Heart left ventricle (tissue), 13 donors: Measurements from ENCODE around the gene ARL15.

ENCODE experiments used
- POLR2A ChIP-seq, 2 donors: fragments of 450-650 bp; IDR thresholded peaks; one replicate each; pipeline ENCODE4 v1.6.1; 2017; ENCODE audit warnings: antibody characterized with exemption in 2 of 2, mild to moderate bottlenecking in 2 of 2, moderate library complexity in 2 of 2
- TF ChIP-seq, protein P1 (sequence below), 12 donors: fragments of 200-600 bp; sonication (generic) in 4 of 12; IDR thresholded peaks; one replicate each; pipeline versions ENCODE4 v1.5.0 to v1.8.0; 2018 to 2022; ENCODE audit warnings: antibody characterized with exemption in 12 of 12, mild to moderate bottlenecking in 5 of 12
- donor health status: ischemic (EF 13 %, LVEDD 7.1; RV severe dilation, severe dysfunction).
- donor health status: DM: no; HTN: yes; CAD: no.
- donor health status: DM: no; HTN: no; CAD: no.
- donor health status: ischemic (EF 25% LVEDD 6.9; RV normal size, moderate dysfunction).
- donor health status: ischemic (EF 25% LVEDD 5.7; RV mildly dilated, moderate dysfunction).
- donor health status: ischemic (EF 35%, LVEDD 5.7; RV mildly dilated, moderate dysfunction).
- donor health status: nonischemic (EF 11% LVEDD 7.7; RV severe dilation, severe dysfunction).
- donor health status: DM: yes; HTN: yes; CAD: no.
- donor health status: PGD.
- donor health status: ischemic (EF 29% LVEDD 5.4; RV normal size, mild dysfunction).
- donor health status: nonischemic (EF 23%, LVEDD 6.1; RV moderate dilation, normal function).

DNA sequence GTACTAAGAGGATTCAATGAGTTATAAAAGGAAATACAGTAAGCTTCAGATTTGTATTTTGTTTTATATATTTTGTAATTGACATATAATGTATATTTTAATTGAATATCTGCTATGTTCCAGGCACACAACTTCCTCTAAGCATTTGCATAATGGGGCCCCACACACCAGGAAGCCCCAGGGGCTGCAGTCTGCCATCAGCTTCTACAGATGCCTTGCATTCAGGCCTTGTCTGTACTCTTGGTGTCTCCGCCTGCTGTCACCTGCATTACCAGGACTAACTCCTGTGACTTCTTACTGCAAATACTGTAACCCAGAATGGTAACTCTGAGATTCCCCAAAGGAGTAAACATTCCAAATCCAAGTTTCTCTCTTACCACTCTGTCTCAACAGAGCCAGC, 20.6 kb downstream of the ARL15 start:
- TF ChIP-seq POLR2A (IDR thresholded peaks at IDR 0.05), result no peak
- TF ChIP-seq, protein P1, sequence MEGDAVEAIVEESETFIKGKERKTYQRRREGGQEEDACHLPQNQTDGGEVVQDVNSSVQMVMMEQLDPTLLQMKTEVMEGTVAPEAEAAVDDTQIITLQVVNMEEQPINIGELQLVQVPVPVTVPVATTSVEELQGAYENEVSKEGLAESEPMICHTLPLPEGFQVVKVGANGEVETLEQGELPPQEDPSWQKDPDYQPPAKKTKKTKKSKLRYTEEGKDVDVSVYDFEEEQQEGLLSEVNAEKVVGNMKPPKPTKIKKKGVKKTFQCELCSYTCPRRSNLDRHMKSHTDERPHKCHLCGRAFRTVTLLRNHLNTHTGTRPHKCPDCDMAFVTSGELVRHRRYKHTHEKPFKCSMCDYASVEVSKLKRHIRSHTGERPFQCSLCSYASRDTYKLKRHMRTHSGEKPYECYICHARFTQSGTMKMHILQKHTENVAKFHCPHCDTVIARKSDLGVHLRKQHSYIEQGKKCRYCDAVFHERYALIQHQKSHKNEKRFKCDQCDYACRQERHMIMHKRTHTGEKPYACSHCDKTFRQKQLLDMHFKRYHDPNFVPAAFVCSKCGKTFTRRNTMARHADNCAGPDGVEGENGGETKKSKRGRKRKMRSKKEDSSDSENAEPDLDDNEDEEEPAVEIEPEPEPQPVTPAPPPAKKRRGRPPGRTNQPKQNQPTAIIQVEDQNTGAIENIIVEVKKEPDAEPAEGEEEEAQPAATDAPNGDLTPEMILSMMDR (IDR thresholded peaks at IDR 0.05), result no peak
